ENCODE results near the gene POU4F1. TPM values are rescaled to one million over a fixed set of nuclear protein-coding genes. Genes with fewer than 3 reads are reported as not detected.

Gene POU4F1, protein sequence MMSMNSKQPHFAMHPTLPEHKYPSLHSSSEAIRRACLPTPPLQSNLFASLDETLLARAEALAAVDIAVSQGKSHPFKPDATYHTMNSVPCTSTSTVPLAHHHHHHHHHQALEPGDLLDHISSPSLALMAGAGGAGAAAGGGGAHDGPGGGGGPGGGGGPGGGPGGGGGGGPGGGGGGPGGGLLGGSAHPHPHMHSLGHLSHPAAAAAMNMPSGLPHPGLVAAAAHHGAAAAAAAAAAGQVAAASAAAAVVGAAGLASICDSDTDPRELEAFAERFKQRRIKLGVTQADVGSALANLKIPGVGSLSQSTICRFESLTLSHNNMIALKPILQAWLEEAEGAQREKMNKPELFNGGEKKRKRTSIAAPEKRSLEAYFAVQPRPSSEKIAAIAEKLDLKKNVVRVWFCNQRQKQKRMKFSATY
- 0.64 to 1.1 TPM (median 0.95 TPM) in 5 replicates for total RNA-seq (2022; extraction: Qiagen RNA extraction; ENCODE audit: low read depth)

DNA sequence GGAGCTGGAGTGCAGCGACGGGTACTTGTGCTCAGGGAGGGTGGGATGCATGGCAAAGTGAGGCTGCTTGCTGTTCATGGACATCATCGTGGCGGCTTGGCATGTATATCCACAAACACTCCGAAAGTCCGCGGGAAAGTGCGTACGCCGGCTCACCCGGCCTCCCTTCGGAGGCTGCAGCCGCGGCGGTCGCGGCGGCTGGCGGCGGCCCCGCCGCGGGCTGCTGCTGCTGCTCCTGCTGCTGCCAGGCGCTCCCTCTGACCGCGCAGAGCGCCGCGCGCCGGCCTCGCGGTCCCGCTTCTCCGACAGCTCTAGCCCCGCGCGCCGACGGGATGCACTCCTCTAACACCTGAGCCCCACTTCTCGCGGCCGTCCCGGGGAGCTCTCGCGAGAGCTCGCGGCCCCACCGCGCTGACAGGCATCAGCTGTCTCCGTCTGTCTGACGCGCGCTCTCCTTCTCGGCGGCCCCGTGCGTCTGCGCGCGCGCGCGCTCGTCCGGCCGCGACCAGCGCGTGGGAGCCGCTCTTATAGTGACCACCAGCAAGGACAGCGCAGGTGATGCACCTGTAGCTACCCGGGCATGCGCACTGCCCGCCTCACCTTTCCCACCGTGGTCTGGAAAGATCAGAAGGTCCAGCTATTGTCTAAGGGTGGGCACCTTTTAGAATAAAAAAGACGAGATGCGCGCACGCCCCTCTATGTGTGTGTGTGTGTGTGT lies at the start of gene POU4F1:
POU4F1 (minus strand) TSS at position 313 of the 718 bp plus-strand sequence; CDS start at position 87, 226 bp downstream.

Other genes starting within 250 kb of the POU4F1 start
- gene OBI1, start 55.6 kb upstream of the POU4F1 start, total RNA-seq (2022; extraction: Qiagen RNA extraction; ENCODE audit: low read depth) = 7.6 to 10.1 TPM (median 8.4 TPM) in 5 replicates